ENCODE measurements around the gene DAND5. TPM values are rescaled to one million over a fixed set of nuclear protein-coding genes. Genes with fewer than 3 reads are reported as not detected.
A peak's percentile ranks its signal among the peaks of the same experiment; 100 is the strongest.

Gene DAND5
- total RNA-seq, 2 donors from 2014 or later: 1.8 TPM; not detected in 1

DNA sequence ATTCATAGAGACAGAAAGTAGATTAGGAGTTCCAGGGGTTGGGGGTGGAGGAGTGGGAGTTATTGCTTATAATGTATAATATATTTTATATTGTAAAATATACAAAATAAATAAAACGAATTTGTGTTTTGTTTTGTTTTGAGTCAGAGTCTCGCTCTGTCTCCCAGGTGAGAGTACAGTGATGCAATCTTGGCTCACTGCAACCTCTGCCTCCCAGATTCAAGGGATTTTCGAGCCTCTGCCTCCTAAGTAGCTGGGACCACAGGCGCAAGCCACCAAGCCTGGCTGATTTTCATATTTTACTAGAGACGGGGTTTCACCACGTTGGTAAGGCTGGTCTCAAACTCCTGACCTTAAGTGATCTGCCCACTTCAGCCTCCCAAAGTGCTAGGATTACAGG, 9.9 kb upstream of the DAND5 start:
- no peak overlapping the region for H3K27ac ChIP-seq
- H3K4me1 ChIP-seq (replicated peaks): peaks cover 5% of the 10 kb centered on the region
- 72% methylated on average over 6 of the region's 6 CpGs for WGBS
- no peak for DNase-seq (ENCODE audit: low spot score)
- H3K4me3 ChIP-seq: no peak overlapping the region
- H3K9me3 ChIP-seq: no peaks in the 10 kb centered on the region
- intact Hi-C loops (cut with DNase I): no loop called here
- H3K36me3 ChIP-seq: peaks cover 0 to 3% of the 10 kb centered on the region in 2 donors
- no peaks in the 10 kb centered on the region for H3K27me3 ChIP-seq (replicated peaks; ENCODE audit: insufficient read depth)
- TF ChIP-seq POLR2A (IDR thresholded peaks at IDR 0.05): no peak
- TF ChIP-seq POLR2AphosphoS5 (IDR thresholded peaks at IDR 0.05): no peak
- TF ChIP-seq, protein P1, sequence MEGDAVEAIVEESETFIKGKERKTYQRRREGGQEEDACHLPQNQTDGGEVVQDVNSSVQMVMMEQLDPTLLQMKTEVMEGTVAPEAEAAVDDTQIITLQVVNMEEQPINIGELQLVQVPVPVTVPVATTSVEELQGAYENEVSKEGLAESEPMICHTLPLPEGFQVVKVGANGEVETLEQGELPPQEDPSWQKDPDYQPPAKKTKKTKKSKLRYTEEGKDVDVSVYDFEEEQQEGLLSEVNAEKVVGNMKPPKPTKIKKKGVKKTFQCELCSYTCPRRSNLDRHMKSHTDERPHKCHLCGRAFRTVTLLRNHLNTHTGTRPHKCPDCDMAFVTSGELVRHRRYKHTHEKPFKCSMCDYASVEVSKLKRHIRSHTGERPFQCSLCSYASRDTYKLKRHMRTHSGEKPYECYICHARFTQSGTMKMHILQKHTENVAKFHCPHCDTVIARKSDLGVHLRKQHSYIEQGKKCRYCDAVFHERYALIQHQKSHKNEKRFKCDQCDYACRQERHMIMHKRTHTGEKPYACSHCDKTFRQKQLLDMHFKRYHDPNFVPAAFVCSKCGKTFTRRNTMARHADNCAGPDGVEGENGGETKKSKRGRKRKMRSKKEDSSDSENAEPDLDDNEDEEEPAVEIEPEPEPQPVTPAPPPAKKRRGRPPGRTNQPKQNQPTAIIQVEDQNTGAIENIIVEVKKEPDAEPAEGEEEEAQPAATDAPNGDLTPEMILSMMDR (IDR thresholded peaks at IDR 0.05): no peak

DNA sequence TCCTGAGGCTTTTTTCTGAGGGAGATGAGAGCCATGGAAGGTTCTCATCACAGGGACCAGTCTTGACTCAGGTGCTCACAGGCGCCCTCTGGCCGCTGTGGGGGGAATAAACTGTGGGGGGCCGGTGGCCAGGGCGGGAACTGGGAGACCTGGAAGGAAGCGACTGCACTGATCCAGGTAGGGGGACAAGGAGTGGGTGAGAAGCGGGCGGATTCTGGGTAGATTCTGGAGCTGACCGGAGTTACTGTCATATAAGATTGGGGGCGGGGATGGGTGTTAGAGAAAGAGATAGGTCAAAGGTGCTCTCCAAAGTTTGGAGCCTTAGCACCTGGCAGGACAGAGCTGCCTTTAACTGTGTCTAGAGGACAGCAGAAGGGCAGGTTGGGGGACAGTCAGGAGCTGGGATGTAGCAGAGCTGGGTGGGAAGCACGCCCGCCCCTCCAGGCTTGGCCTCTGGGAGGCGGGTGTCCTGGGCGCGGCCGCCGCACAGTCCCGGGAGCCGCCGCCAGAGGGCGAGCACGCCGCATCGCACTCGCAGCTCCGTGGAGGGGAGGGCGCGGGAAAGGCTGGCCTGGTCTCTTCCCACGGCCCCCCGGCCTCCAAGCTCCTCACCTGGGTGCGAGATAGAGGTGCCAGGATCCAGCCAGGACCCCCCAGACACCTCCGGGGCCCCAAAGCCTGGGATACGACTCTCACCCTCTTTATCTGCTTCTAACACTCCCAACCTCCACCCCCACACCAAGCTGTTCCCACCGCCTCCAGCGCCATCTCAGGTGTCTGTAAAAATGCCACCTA, 4.2 kb upstream of the DAND5 start:
- WGBS: 0% methylated on average over 34 of the region's 34 CpGs
- H3K4me1 ChIP-seq (replicated peaks): no peaks in the 10 kb centered on the region
- peak overlapping the region; percentile 19 to 31 for H3K4me3 ChIP-seq
- intact Hi-C loops (cut with DNase I): loop anchor here (10.0 kb wide), 1 partner anchor 620 kb away; no protein-coding TSS in a partner anchor
- peak; percentile 61 for DNase-seq (ENCODE audit: low spot score)
- no peaks in the 10 kb centered on the region for H3K36me3 ChIP-seq
- TF ChIP-seq, protein P1 (IDR thresholded peaks at IDR 0.05): peak; percentile 80 to 97 (median 90)
- TF ChIP-seq POLR2AphosphoS5 (IDR thresholded peaks at IDR 0.05): peak; percentile 24
- TF ChIP-seq POLR2A (IDR thresholded peaks at IDR 0.05): no peak
- H3K27me3 ChIP-seq (replicated peaks; ENCODE audit: insufficient read depth): no peaks in the 10 kb centered on the region
- no peaks in the 10 kb centered on the region for H3K9me3 ChIP-seq
- H3K27ac ChIP-seq: peak overlapping the region; percentile 62 to 66

DNA sequence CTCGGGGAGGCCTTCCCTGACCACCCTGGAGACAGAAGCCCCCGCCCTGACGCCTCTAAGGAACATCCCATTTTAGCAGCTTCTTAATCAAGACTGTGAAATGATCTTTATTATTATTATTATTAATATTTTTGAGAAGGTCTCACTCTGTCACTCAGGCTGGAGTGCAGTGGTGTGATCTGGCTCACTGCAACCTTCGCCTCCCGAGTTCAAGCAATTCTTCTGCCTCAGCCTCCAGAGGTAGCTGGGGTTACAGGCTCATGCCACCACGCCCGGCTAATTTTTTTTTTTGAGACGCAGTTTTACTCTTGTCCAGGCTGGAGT, 3.6 kb upstream of the DAND5 start:
- H3K27me3 ChIP-seq (replicated peaks; ENCODE audit: insufficient read depth): no peaks in the 10 kb centered on the region
- H3K4me1 ChIP-seq (replicated peaks): no peaks in the 10 kb centered on the region
- H3K27ac ChIP-seq: peak overlapping the region; percentile 62 to 66
- WGBS: 46% methylated on average over 8 of the region's 8 CpGs
- no peaks in the 10 kb centered on the region for H3K9me3 ChIP-seq
- no peak for TF ChIP-seq POLR2AphosphoS5 (IDR thresholded peaks at IDR 0.05)
- TF ChIP-seq, protein P1 (IDR thresholded peaks at IDR 0.05): no peak
- TF ChIP-seq POLR2A (IDR thresholded peaks at IDR 0.05): no peak
- intact Hi-C loops (cut with DNase I): loop anchor here (10.0 kb wide), 1 partner anchor 619 kb away; no protein-coding TSS in a partner anchor
- H3K36me3 ChIP-seq: no peaks in the 10 kb centered on the region
- peak overlapping the region; percentile 19 to 31 for H3K4me3 ChIP-seq
- DNase-seq (ENCODE audit: low spot score): no peak

DNA sequence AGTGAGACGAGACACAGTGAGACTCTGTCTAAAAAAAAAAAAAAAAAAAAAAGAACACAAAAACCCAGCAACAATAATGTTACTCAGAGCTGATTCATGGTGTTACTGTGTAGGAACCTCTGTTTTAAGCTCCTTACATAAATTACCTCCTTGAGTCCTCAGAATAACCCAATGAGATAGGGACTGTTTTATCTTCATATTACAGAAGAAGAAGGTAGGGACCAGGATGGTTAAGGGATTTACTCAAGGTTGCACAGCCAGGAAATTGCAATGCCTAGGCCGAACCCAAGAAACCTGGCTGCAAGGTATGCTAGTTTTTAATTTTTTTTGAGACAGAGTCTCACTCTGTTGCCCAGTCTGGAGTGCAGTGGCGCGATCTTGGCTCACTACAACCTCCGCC, 1.5 kb upstream of the DAND5 start:
- intact Hi-C loops (cut with DNase I): loop anchor here (10.0 kb wide), 1 partner anchor 617 kb away; no protein-coding TSS in a partner anchor
- DNase-seq (ENCODE audit: low spot score): no peak
- H3K9me3 ChIP-seq: no peaks in the 10 kb centered on the region
- TF ChIP-seq POLR2A (IDR thresholded peaks at IDR 0.05) (no peak), POLR2AphosphoS5 (IDR thresholded peaks at IDR 0.05) (no peak)
- TF ChIP-seq, protein P1 (IDR thresholded peaks at IDR 0.05): no peak
- no peaks in the 10 kb centered on the region for H3K36me3 ChIP-seq
- no peaks in the 10 kb centered on the region for H3K27me3 ChIP-seq (replicated peaks; ENCODE audit: insufficient read depth)
- no peaks in the 10 kb centered on the region for H3K4me1 ChIP-seq (replicated peaks)
- H3K4me3 ChIP-seq: no peak overlapping the region
- H3K27ac ChIP-seq: no peak overlapping the region
- WGBS: 88% methylated on average over 5 of the region's 5 CpGs
